Measurements from ENCODE around the gene A2ML1.

DNA sequence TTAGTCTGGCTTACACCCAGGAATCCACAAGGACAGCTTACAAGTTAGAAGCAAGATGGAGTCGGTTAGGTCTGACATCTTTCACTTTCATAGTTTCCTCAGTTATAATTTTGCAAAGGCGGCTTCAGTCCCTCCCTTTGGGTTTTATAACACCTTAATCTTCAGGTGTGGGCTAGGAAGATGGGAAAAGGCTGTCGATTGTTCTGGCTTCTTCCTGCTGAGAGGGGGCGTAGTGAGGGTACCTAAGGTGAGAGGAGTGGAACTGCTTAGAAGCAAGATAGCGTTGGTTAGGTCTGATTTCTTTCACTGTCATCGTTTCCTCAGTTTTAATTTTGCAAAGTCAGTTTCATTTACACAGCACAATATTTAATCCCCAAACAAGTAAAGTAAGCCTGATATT lies 10.1 kb downstream of the A2ML1 start:
- TF ChIP-seq POLR2A (IDR thresholded peaks at IDR 0.05) (no peak), POLR2AphosphoS5 (IDR thresholded peaks at IDR 0.05) (no peak)
